ENCODE measurements around the gene FAM163B.

DNA sequence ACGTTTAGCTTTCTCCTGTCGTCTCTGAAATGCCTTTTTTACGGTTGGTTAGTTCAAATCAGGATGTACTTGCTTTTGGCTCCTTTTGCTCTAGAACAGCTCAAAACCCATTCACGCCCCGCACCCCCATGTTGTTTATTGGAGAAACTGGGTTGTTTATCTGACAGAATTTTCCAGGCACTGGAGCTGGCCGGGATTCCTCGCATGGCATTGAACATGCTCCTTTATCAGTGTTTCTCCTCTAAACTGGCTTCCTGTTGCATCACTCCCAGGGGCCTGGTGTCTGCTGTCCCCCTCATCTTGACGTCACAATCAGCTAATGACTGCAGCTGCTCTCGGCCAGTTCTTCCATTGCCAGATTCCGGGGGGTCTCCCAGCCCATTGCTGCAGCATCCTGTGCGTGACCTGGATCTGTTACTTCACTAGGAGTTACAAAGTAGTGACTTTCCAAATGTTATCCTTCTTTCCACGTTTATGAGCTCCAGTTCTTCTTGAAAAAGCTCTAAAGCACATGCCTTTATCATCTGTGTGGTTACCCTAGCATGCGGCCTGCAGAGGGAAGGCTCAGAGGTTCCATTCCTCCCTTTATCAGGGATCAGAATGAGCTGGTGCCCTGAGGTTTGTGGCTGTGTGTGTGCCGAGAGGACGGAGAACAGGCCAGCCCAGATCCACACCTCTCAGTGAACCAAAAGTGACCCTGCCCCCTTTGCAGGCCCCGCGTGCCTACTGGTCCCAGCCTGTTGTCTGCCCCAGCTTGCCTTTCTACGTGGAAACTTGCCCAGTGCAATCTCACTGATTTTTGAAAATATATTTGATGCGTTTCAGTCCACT lies 27.5 kb downstream of the FAM163B start:
- TF ChIP-seq EZH2 (IDR thresholded peaks at IDR 0.05; ENCODE audit: borderline replicate concordance, insufficient read depth, low read depth, low read length, poor library complexity, severe bottlenecking): no peak
- TF ChIP-seq, protein P1, sequence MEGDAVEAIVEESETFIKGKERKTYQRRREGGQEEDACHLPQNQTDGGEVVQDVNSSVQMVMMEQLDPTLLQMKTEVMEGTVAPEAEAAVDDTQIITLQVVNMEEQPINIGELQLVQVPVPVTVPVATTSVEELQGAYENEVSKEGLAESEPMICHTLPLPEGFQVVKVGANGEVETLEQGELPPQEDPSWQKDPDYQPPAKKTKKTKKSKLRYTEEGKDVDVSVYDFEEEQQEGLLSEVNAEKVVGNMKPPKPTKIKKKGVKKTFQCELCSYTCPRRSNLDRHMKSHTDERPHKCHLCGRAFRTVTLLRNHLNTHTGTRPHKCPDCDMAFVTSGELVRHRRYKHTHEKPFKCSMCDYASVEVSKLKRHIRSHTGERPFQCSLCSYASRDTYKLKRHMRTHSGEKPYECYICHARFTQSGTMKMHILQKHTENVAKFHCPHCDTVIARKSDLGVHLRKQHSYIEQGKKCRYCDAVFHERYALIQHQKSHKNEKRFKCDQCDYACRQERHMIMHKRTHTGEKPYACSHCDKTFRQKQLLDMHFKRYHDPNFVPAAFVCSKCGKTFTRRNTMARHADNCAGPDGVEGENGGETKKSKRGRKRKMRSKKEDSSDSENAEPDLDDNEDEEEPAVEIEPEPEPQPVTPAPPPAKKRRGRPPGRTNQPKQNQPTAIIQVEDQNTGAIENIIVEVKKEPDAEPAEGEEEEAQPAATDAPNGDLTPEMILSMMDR (IDR thresholded peaks at IDR 0.05): no peak
